HG03378 (cell line): Measurements from ENCODE around the gene ADRA1B.
"Not testable (repeated sequence)": the region's sequence is repeated elsewhere in the genome, so short reads cannot be mapped to it uniquely, and the experiment has no call there.

Experiments used
- ATAC-seq: cut with Tn5 transposase; IDR thresholded peaks from one replicate; pipeline ENCODE4 v1.9.1; 2021; ENCODE audit warnings: mild to moderate bottlenecking, moderate library complexity; ENCODE audit not compliant: unreplicated experiment

The ADRA1B gene

GRCh38 chr5:160009591-160009989 lies 93.3 kb downstream of the ADRA1B start:
- peak; percentile 7 for ATAC-seq

- no peak for ATAC-seq
Measured at GRCh38 chr5:160011471-160011870, 95.2 kb downstream of the ADRA1B start.

- not testable (repeated sequence) for ATAC-seq
Measured at GRCh38 chr5:160014197-160014596, 97.9 kb downstream of the ADRA1B start.

GRCh38 chr5:160018945-160019625 lies 102.8 kb downstream of the ADRA1B start:
- ATAC-seq: no peak

GRCh38 chr5:160020266-160020770 lies 104.0 kb downstream of the ADRA1B start:
- no peak for ATAC-seq

DNA sequence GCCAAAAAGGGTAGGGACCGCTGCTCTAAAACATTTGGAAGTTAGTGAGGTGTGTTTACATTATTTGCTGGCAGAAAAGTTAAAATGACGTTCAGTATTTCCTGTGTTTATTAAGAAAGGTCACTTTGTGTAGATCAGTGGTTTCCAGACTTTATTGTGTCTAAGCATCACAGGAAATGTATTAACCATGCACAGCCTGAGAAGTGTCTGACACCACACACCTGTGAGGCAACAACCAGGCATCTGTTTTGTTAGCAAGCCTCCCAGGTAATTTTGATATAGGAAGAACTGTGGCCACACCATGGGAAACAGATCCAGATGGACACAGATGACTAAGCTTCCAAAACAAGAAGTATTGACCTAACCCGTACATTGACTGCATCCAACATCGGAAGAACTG lies 104.7 kb downstream of the ADRA1B start:
- ATAC-seq: no peak

DNA sequence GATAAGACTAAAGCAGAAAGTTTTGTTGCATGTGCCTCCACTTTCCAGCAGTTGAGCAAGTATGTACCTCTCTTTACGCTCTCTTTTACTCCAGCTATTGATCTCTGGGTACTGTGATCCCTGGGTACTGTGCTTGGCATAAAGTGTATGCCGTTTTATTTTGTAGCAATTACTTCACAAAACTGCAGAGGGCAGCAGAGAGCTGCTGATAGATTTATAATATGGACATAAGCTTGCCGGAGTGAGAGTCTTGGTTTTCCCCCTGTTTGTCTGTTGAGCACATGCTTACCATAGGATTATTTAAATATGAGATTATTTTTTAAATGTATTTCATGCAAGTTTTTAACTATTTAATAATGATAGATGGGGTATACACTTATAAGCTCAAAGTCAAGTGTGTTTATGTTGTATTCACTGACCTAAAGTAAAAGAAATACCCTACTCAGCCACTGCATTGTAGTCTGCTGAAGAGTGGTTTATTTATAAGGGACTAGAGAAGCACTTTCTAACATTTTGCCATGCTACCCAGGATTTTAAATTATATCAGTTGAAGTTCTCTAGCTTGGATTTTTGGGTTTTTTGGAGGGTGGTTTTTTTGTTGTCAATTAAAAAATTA lies 105.7 kb downstream of the ADRA1B start:
- peak; percentile 96 for ATAC-seq
